H4 (cell line): ENCODE results near the gene EPHX1. TPM values are rescaled to one million over a fixed set of nuclear protein-coding genes. Genes with fewer than 3 reads are reported as not detected.
"Not testable (repeated sequence)": the region's sequence is repeated elsewhere in the genome, so short reads cannot be mapped to it uniquely, and the experiment has no call there.

ENCODE experiments used
- DNase-seq: peaks from one replicate; pipeline ENCODE4 v3.0.0-alpha.2; 2015; ENCODE audit warnings: low spot score
- total RNA-seq: library from RNA; depleted of rRNA; stranded (reverse); fragments of >200 nt; shearing (Covaris generic); gene quantifications from 2 replicates; pipeline ENCODE4 v1.2.3, GENCODE V29; 2014

The EPHX1 gene
- total RNA-seq, 1 experiment from 2014 or later, result 153 TPM

DNA sequence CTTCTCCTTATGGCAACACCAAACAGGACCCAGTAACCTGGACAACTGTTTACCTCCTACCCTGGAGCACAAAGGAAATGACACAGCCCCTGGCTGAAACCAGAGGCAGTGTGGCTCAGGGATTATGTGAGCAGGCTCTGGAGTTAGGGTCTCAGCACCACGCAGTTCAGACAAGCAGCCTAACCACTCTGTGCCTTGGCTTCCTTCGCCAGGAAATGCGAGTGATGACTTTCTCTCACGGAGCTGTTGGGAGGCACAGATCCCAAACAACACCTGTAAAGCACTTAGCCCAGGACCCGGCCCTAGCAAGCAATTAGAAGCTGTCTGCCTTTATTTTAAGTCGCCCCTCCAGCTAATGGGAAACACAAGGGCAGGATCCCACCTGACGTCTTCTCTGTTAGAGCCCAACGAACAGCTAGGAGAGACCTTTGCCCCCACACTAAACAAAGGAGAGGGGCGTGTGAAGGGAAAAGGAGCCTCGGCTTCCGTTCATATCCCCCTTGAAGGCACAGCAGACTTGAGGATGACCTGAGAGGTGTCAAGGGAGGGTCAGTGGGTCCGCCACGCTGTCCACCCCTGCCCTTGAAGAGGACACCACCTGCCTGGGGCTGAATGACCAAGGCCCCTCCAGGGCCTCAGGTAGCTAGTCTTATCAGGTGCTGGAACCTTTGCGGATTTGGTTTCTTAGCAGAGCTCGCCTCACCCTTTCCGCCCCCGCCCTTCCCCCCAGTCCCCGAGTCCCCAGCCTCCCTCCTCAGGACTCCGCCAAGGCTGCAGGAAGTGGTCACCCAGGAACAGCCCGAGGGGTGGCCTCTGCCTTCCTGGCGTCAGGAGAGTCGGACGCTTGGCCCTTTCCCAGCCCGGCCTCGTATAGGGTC is 71.4 kb downstream of the EPHX1 start:
- DNase-seq, result peak; percentile 55

DNA sequence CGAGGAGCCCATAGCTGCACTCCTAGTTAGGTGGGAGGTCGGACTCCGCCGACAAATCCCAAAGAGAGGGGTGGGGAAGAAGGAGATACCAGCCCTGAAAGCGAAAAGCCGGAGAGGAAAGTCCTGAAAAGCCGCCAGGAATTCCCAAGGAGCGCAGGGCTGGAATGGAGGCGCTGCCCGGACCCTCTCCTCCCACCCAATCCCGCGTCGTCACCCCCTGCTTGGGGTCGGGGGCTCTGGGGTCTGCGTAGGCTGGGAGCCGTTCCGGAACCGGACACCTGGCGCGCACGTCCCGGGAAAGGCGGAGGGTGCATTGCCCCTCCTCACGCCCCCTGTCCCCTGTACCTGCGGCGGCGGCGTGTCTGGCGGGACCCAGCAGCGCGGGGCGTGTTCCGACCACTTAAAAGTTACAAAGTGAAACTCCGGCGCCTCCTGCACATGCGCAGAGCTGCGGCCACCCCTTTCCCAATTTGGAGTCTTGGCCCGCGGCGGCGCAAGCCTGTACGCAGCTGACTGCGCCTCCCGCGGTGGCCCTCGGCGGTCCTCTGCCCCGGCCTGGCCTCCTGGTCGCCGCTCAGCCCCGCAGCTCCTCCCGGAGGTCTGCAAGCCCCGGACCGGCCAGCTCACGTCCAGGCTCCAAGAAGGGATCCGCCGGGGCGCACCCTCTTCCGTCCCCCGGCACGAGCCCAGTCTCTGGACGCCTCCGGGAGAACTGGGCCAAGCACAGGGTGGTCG is 72.2 kb downstream of the EPHX1 start, which contains the start of gene TMEM63A:
Gene TMEM63A (minus strand): TSS at position 422 of the 735 bp plus-strand sequence. CDS start 4,800 bp downstream, outside the sequence.
- peak; percentile 75 for DNase-seq

DNA sequence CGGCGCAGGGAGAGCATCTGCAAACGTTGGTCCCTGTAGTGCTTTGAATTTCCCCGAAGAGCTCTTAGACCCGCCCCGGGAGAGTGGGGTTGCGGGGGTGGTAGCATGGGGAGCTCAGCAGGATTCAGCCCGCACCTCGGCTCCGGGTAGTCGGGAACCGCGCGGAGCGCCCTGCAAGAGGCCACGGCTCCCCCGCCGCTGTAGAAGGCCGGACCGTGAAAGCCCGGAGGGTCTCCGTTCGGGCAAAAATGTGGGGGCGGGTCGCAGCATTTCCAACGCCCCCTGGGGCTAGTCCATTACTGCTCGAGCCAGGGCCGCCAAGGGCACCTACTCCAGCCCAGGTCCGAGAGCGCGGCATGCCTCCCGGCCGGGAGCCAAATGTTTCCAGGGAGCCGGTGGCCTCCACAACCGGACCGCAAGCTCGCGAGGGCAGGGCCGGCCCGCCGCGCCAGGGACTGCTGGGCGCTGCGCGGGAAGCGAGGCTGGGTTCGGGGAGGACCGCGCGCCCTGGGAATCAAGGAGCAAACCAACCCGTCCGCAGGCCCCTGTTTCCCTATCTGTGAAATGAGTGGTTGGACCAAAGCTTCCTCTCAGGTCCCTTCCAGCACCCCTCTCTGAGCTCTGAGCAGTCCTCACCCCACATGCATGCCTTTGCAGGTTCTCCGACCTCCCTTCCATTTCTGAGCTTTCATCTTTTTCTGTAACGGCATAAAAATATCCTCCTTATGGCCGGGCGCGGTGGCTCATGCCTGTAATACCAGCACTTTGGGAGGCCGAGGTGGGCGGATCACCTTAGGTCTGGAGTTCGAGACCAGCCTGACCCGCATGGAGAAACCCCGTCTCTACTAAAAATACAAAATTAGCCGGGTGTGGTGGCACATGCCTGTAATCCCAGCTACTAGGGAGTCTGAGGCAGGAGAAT is 73.0 kb downstream of the EPHX1 start:
- no peak for DNase-seq

DNA sequence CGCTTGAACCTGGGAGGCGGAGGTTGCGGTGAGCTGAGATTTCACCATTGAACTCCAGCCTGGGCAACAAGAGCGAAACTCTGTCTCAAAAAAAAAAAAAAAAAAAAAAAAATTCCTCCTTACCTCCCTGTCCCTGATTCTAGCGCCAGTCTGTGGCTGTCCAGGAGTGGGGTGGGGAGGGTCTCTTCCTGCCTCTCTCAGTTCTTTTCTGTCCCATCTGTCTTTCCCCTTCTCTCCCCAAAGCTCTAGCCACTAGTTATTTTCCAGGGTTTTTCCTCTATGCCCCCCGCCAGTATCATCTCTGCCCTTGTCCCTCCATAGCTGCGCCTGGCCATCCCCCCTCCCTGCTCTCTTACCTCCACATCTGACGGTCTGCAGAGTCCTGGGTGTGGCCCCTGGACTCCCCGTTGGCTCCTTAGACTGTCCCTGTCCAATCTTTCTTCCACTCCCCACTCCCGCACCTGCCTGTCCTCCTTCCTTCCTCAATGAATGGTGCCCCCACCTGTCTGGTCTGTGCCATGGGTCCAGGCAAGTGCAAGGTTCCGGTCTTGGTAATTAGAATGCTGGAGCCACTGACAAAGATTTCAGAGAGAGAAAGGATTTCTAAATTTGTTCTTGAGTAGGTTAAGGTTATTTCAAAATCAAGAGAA is 73.8 kb downstream of the EPHX1 start:
- no peak for DNase-seq

DNA sequence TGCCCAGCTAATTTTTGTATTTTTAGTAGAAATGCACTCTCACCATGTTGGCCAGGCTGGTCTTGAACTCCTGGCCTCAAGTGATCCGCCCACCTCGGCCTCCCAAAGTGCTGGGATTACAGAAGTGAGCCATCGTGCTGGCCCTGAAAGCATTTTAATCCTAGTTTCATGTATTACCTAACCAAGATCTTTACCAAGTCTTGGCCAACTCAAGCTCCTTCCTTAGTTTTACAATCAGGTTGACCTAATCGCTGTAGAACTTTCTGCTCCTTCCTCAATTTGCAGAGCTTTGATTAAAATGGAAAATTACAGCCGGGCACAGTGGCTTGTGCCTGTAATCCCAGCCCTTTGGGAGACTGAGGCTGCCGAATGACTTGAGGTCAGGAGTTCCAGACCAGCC is 75.4 kb downstream of the EPHX1 start:
- no peak for DNase-seq

DNA sequence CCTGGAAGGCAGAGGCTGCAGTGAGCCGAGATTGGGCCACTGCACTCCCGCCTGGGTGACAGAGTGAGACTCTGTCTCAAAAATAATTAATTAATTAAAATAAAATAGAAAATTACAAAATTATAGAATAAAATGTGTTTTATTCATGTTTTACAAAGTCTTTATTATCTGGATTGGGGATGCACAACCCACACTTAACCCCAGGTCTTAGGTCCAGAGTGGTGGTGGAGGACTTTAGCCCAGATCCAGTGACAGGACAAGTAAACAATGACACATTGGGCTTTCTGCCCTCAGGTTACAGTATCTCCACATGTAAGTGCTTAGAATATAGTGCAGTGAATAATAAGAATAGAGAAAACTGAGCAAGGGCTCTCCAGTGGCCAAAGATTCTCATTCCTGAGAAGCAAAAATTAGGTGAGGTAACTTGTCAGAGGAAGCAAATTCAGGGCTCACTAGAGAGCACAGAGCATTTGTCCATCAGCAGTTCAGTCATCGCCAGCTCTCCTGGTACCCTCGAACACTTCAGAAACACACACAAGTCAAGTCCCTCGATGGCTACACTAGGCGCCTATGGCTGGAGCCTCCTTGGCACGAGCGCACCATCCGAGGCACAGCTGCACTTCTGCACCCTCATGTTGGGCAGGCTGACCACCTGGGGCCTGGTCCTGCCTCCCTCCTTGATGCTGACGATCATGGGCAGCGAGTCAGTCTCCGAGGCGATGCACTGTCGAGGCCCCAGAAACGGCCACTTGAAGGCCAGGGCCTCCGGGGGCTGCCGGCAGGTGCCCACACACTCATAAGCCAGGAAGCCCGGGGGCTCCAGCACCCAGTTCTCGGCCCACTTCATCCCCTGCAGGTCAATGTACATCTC is 76.5 kb downstream of the EPHX1 start:
- DNase-seq, result no peak

DNA sequence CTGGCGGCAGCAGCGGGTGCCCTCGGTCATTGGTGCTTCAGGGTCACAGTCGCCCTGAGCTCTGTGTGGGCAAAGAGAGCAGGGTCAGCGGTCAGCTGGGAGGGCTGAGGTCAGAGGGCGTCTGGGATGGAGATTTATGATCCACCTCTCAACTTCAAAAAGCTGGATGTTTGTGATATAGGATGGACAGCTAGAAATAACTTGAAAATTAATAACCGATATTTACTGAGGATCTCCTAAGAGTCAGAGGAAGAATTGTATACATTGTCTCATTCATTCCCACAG is 77.0 kb downstream of the EPHX1 start:
- DNase-seq, result no peak

DNA sequence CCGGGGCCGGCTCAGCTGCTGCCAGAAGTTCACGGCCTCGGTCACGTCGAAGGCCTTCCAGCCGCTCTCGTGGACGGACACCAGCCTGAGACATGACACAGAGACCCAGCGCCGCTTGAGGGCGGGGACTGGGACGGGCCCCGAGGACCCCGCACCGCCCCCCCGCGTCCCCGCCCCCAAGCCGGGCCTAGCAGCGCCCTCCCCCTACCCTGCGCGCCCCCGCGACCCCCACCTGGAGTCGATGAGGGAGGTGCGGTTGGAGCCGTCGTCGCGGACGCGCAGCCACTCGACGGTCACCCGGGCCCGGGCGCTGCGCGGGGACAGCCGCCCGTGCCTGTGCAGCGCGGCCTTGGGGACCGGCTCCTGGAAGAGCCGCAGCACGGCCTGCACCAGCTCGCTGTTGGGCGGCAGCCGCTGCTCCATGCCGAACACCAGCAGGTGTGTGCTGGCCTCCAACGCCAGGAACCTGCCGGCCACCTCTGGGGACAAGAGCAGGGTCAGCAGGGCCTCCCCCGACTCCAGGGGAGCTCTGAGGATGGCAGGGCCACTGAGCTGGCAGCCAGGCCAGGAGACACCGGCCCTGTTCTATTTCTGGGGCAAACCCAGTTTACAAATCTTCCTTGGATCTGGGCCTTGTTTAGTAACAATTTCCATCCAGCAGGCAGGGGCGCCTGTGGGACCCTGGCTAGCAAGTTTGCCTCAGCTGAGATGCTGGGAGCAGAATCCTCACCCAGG is 77.8 kb downstream of the EPHX1 start:
- DNase-seq, result not testable (repeated sequence)

DNA sequence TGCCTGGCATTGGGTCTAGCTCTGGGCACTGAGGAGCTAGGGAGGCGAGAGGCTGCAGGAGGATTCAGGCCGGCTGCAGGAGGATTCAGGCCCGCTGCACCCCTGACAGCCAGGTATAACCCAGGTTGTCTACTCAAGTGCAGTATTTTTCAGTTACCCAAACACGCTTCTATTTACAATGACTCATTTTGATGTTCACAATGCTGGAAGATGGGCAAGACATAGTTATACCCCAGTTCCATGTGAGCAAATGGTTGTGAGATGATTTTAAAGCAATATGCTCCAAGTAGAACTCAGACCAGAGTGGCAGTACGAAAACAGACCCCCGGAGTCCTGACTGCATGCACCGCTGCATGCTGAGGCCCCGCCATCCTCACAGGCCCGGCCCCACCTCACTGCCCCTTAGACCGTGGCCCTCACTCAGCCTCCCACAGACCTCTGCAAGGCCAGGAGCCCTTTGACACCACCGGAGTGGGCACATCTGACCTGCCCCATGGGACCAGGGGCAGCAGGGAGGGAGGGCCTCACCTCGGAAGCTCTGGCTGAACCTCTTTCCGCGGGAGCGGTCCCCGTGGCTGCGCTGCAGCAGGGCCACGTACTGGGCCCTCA is 78.5 kb downstream of the EPHX1 start:
- no peak for DNase-seq

DNA sequence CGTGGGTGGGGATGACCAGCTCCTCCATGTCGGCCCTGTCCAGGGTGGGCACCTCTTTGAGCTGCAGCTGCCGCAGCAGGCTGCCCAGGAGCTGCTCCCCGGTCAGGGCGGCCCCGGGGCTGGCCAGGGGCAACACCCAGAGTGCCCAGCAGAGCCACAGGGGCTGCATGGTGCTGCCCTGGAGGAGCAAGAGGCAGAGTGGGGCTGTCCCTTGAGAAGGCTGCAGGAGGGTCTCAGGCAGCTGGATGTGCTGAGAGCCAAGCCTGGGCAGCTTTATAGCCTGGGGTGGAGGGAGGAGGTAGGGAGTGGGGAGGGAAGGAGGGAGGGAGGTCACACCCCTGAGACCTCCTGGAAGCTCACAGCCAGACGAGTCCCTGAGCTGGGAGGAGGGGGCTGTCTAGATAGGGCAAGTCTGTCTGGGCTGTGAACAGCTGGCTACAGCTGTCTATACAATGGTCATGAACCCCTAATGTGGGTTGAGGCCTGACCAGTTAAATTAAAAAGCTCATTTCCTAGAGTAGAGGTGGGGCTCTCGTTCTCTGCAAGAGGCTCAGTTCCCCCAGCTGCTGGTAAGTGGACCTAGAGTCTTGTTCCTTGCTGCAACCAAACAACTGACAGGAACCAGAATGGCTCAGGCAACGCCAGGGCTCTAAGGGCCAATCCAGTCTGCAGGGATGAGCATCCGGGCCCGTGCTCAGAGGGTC is 79.1 kb downstream of the EPHX1 start, which contains the start of gene LEFTY1:
Gene LEFTY1 (minus strand): TSS at position 249 of the 704 bp plus-strand sequence. CDS start 80 bp downstream, at position 169.
- DNase-seq, result no peak

DNA sequence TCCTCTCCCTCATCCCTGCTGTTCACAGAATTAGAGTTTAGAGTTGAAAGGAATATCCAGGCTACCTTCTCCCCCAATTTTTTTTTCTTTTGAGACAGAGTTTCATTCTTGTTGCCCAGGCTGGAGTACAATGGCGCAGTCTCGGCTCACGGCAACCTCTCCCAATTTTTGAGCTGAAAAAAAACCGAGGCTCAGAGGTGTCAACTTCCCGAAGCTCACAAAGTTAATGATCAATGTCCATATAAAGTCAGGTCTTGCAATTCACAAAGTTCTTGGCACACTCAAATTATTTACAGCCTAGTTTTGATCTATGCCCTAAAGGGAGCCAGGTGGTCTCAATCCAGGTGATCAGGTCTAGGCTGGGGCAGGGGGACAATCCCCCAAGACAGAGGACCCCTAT is 79.8 kb downstream of the EPHX1 start:
- DNase-seq, result no peak

DNA sequence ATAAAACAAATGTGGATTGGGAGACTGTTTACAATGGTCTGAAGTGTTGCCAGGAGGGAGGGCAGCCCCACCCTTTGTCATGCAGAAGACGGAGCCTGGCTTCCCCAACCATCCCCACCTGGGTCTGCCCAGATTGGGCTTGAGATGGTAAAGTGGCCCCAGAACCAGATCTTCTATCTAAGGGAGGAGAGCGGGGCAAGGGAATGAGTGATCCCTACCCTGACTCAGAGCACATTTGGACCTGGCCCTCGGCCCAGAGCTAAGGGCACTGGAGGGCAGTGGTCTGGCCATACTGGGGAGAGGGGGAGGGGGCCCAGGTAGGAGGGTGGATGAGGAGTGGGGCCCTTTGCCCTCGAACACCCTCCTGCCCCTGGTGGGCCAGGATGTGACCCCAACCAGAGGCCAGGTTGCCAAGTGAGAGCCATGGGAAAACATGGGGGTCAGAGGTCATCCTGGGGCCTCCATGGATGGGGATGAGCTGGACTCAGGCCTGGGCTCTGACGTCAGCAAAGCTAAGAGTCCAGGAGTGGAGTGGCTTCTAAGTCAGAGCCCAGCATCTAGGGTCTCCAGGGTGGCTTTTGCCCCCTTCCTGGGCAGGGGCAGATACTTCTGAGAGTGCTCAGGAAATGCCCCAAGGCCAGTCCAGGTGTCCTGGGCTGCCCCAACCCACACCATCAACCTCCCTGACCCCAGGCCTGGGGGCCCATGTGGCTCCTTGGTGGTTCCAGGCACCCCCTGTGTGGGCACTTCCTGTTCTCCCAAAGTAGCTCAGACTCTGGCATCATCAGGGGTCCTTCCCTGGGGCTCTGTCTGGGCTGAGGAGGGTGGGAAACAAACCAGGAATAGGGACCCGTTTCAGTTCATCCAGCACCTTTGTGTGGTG is 80.7 kb downstream of the EPHX1 start:
- no peak for DNase-seq

DNA sequence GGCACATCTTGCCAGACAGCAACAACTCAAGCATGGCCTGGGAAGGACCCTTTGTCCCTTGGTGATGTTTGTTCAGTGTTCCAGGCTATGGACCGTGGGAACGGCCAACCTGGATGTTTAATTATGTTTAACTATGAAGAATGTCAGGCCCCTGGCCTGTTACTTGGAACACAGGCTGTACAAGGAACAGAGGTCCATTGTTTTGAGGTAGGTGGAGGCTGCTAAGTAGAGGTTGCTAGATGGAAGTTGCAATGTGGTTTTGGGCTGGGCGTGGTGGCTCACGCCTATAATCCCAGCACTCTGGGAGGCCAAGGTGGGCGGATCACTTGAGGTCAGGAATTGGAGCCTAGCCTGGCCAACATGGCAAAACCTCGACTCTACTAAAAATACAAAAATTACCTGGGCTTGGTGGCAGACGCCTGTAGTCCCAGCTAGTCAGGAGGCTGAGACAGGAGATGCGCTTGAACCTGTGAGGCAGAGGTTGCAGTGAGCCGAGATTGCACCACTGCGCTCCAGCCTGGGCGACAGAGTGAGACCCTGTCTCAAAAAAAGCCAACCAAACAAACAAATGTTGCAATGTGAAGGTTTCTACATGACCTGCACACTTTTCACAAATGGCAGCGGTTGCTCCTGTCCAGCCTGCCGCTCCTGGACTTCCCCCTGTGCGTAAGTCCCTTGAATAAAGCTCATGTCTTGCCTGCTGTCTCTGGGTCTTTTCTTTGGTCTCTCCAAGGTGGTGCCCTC is 81.5 kb downstream of the EPHX1 start:
- DNase-seq, result no peak

DNA sequence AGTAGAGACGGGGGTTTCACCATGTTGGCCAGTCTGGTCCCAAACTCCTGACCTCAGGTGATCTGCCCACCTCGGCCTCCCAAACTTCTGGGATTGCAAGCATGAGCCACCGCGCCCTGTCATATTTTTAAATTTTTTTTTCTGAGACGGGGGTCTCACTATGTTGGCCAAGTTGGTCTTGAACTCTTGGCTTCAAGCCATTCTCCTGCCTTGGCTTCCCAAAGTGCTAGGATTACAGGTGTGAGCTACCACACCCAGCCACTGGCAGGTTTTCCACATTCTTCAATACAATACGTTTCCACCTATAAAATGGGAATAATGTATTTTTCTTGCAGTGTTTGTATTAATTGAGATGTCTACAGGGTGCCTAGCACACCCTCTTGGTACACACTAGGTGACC is 82.4 kb downstream of the EPHX1 start:
- DNase-seq, result no peak
